ENCODE results near the gene IRF9. TPM values are rescaled to one million over a fixed set of nuclear protein-coding genes. Genes with fewer than 3 reads are reported as not detected.

The IRF9 gene
- total and polyA plus RNA-seq, 7 donors, result 46.2 to 115 (median 55.6) TPM

Small RNAs within 50 kb of the gene (small RNA-seq; reads per million reads assigned to genes)
- 0 reads per million in 3 donors for gene AL136295.4
- 0 reads per million in 3 donors for gene CHMP4A
- 0 reads per million in 3 donors for gene IPO4
- 0 reads per million in 3 donors for gene IRF9
- gene MDP1, result 0 to 0.06 (median 0) reads per million in 3 donors
- gene RNA5SP383, result 0.36 to 1.3 (median 0.51) reads per million in 3 donors

Other genes starting within 250 kb of the IRF9 start
Only the 30 nearest of the 32 such genes appear.
- 10 to 100 TPM in 3 of 4 donors, 1 to 10 TPM in 1; 8.0 to 20.0 (median 17.6) TPM for gene DHRS4L2, start 172.3 kb upstream of the IRF9 start, total RNA-seq
- gene DHRS4L2, start 172.3 kb upstream of the IRF9 start, polyA plus RNA-seq, result 10 to 100 TPM; 57.1 to 62.7 (median 57.6) TPM
- 1 to 10 TPM in 2 of 4 donors, under 1 TPM in 2; 0.14 to 3.3 (median 0.62) TPM for gene CARMIL3, start 109.3 kb upstream of the IRF9 start, total RNA-seq
- gene CARMIL3, start 109.3 kb upstream of the IRF9 start, polyA plus RNA-seq, result 1 to 10 TPM in 1 of 3 donors, under 1 TPM in 2; under 0.01 to 1.7 (median 0.23) TPM
- 1 to 10 TPM in 3 of 4 donors, not detected in 1; 1.8 to 3.3 (median 2.9) TPM for gene CPNE6, start 89.7 kb upstream of the IRF9 start, total RNA-seq
- under 1 TPM in 1 of 3 donors, not detected in 2; 0.42 TPM for gene CPNE6, start 89.7 kb upstream of the IRF9 start, polyA plus RNA-seq
- gene PCK2, start 67.0 kb upstream of the IRF9 start, total RNA-seq, result 10 to 100 TPM in 2 of 4 donors, 1 to 10 TPM in 2; 7.1 to 12.2 (median 9.2) TPM
- gene PCK2, start 67.0 kb upstream of the IRF9 start, polyA plus RNA-seq, result 100 to 1,000 TPM in 1 of 3 donors, 10 to 100 TPM in 2; 66.1 to 109 (median 99.5) TPM
- 10 to 100 TPM; 37.7 to 82.9 (median 54.8) TPM for gene DCAF11, start 46.5 kb upstream of the IRF9 start, total RNA-seq
- 10 to 100 TPM; 70.9 to 79.8 (median 75.1) TPM for gene DCAF11, start 46.5 kb upstream of the IRF9 start, polyA plus RNA-seq
- gene NRL, start 46.3 kb upstream of the IRF9 start, total RNA-seq, result 1 to 10 TPM in 2 of 4 donors, under 1 TPM in 2; 0.71 to 2.2 (median 1.4) TPM
- gene NRL, start 46.3 kb upstream of the IRF9 start, polyA plus RNA-seq, result 1 to 10 TPM; 1.2 to 2.9 (median 1.8) TPM
- under 1 TPM in 1 of 4 donors, not detected in 3; 0.33 TPM for gene FITM1, start 30.6 kb upstream of the IRF9 start, total RNA-seq
- 1 to 10 TPM in 1 of 3 donors, not detected in 2; 1.8 TPM for gene FITM1, start 30.6 kb upstream of the IRF9 start, polyA plus RNA-seq
- gene PSME1, start 25.1 kb upstream of the IRF9 start, total RNA-seq, result 100 to 1,000 TPM; 129 to 186 (median 152) TPM
- 100 to 1,000 TPM; 309 to 438 (median 416) TPM for gene PSME1, start 25.1 kb upstream of the IRF9 start, polyA plus RNA-seq
- 10 to 100 TPM in 3 of 4 donors, 1 to 10 TPM in 1; 5.0 to 20.9 (median 12.9) TPM for gene EMC9, start 19.7 kb upstream of the IRF9 start, total RNA-seq
- gene EMC9, start 19.7 kb upstream of the IRF9 start, polyA plus RNA-seq, result 10 to 100 TPM; 20.6 to 37.2 (median 30.8) TPM
- 10 to 100 TPM; 26.2 to 43.5 (median 34.5) TPM for gene PSME2, start 14.7 kb upstream of the IRF9 start, total RNA-seq
- gene PSME2, start 14.7 kb upstream of the IRF9 start, polyA plus RNA-seq, result 100 to 1,000 TPM; 228 to 485 (median 356) TPM
- 10 to 100 TPM; 20.2 to 38.4 (median 29.7) TPM for gene RNF31, start 13.8 kb upstream of the IRF9 start, total RNA-seq
- gene RNF31, start 13.8 kb upstream of the IRF9 start, polyA plus RNA-seq, result 10 to 100 TPM; 13.6 to 57.8 (median 37.8) TPM
- 10 to 100 TPM in 2 of 4 donors, 1 to 10 TPM in 2; 4.6 to 24.1 (median 8.3) TPM for gene REC8, start 10.8 kb downstream of the IRF9 start, total RNA-seq
- gene REC8, start 10.8 kb downstream of the IRF9 start, polyA plus RNA-seq, result 10 to 100 TPM in 1 of 3 donors, 1 to 10 TPM in 2; 1.8 to 21.7 (median 2.5) TPM
- gene IPO4, start 27.6 kb downstream of the IRF9 start, total RNA-seq, result 10 to 100 TPM; 11.0 to 37.1 (median 13.2) TPM
- 10 to 100 TPM in 1 of 3 donors, 1 to 10 TPM in 2; 3.0 to 24.4 (median 5.4) TPM for gene IPO4, start 27.6 kb downstream of the IRF9 start, polyA plus RNA-seq
- 10 to 100 TPM; 29.6 to 36.9 (median 34.7) TPM for gene TM9SF1, start 34.2 kb downstream of the IRF9 start, total RNA-seq
- gene TM9SF1, start 34.2 kb downstream of the IRF9 start, polyA plus RNA-seq, result 10 to 100 TPM in 2 of 3 donors, 1 to 10 TPM in 1; 7.9 to 37.2 (median 10.8) TPM
- under 1 TPM in 1 of 4 donors, not detected in 3; 0.66 TPM for gene TSSK4, start 44.4 kb downstream of the IRF9 start, total RNA-seq
- gene TSSK4, start 44.4 kb downstream of the IRF9 start, polyA plus RNA-seq, result under 1 TPM in 1 of 3 donors, not detected in 2; 0.22 TPM
- 100 to 1,000 TPM in 2 of 4 donors, 10 to 100 TPM in 2; 65.6 to 149 (median 102) TPM for gene CHMP4A, start 52.2 kb downstream of the IRF9 start, total RNA-seq
- gene CHMP4A, start 52.2 kb downstream of the IRF9 start, polyA plus RNA-seq, result 100 to 1,000 TPM in 2 of 3 donors, 10 to 100 TPM in 1; 81.6 to 116 (median 109) TPM
- gene MDP1, start 54.8 kb downstream of the IRF9 start, total RNA-seq, result 10 to 100 TPM; 22.4 to 31.7 (median 26.5) TPM
- 10 to 100 TPM; 15.1 to 34.2 (median 28.8) TPM for gene MDP1, start 54.8 kb downstream of the IRF9 start, polyA plus RNA-seq
- gene NEDD8, start 71.1 kb downstream of the IRF9 start, total RNA-seq, result 100 to 1,000 TPM; 104 to 217 (median 189) TPM
- gene NEDD8, start 71.1 kb downstream of the IRF9 start, polyA plus RNA-seq, result 100 to 1,000 TPM; 204 to 243 (median 221) TPM
- gene GMPR2, start 71.7 kb downstream of the IRF9 start, total RNA-seq, result 10 to 100 TPM; 44.3 to 63.9 (median 48.3) TPM
- 10 to 100 TPM; 56.5 to 97.1 (median 58.9) TPM for gene GMPR2, start 71.7 kb downstream of the IRF9 start, polyA plus RNA-seq
- gene TINF2, start 81.4 kb downstream of the IRF9 start, total RNA-seq, result 10 to 100 TPM; 36.6 to 55.3 (median 50.1) TPM
- 10 to 100 TPM; 41.4 to 54.1 (median 43.5) TPM for gene TINF2, start 81.4 kb downstream of the IRF9 start, polyA plus RNA-seq
- 1 to 10 TPM in 2 of 4 donors, under 1 TPM in 1, not detected in 1; 0.33 to 1.1 (median 1.1) TPM for gene TGM1, start 101.9 kb downstream of the IRF9 start, total RNA-seq
- gene TGM1, start 101.9 kb downstream of the IRF9 start, polyA plus RNA-seq, result 1 to 10 TPM in 1 of 3 donors, under 1 TPM in 2; 0.60 to 2.7 (median 0.69) TPM
- 10 to 100 TPM; 14.0 to 25.2 (median 20.0) TPM for gene RABGGTA, start 110.3 kb downstream of the IRF9 start, total RNA-seq
- 10 to 100 TPM; 27.3 to 32.4 (median 31.9) TPM for gene RABGGTA, start 110.3 kb downstream of the IRF9 start, polyA plus RNA-seq
- 10 to 100 TPM; 13.9 to 34.6 (median 29.3) TPM for gene DHRS1, start 138.5 kb downstream of the IRF9 start, total RNA-seq
- gene DHRS1, start 138.5 kb downstream of the IRF9 start, polyA plus RNA-seq, result 10 to 100 TPM; 39.6 to 56.6 (median 40.8) TPM
- 10 to 100 TPM; 12.8 to 16.8 (median 14.9) TPM for gene NOP9, start 138.6 kb downstream of the IRF9 start, total RNA-seq
- gene NOP9, start 138.6 kb downstream of the IRF9 start, polyA plus RNA-seq, result 10 to 100 TPM in 2 of 3 donors, 1 to 10 TPM in 1; 7.8 to 29.0 (median 11.3) TPM
- 1 to 10 TPM; 4.7 to 9.5 (median 8.0) TPM for gene CIDEB, start 146.7 kb downstream of the IRF9 start, total RNA-seq
- 1 to 10 TPM; 7.2 to 8.6 (median 7.2) TPM for gene CIDEB, start 146.7 kb downstream of the IRF9 start, polyA plus RNA-seq
- gene LTB4R2, start 148.9 kb downstream of the IRF9 start, total RNA-seq, result 1 to 10 TPM; 2.5 to 5.5 (median 4.3) TPM
- gene LTB4R2, start 148.9 kb downstream of the IRF9 start, polyA plus RNA-seq, result 1 to 10 TPM in 1 of 3 donors, under 1 TPM in 1, not detected in 1; under 0.01 to 3.9 TPM
- 1 to 10 TPM; 2.1 to 4.2 (median 2.9) TPM for gene LTB4R, start 150.2 kb downstream of the IRF9 start, total RNA-seq
- 1 to 10 TPM in 2 of 3 donors, under 1 TPM in 1; 0.60 to 9.8 (median 2.1) TPM for gene LTB4R, start 150.2 kb downstream of the IRF9 start, polyA plus RNA-seq
- 10 to 100 TPM in 3 of 4 donors, 1 to 10 TPM in 1; 8.1 to 36.0 (median 17.7) TPM for gene ADCY4, start 173.8 kb downstream of the IRF9 start, total RNA-seq
- 10 to 100 TPM in 1 of 3 donors, 1 to 10 TPM in 2; 1.4 to 16.5 (median 2.4) TPM for gene ADCY4, start 173.8 kb downstream of the IRF9 start, polyA plus RNA-seq
- gene RIPK3, start 178.7 kb downstream of the IRF9 start, total RNA-seq, result 10 to 100 TPM in 1 of 4 donors, 1 to 10 TPM in 3; 2.6 to 12.5 (median 3.7) TPM
- 10 to 100 TPM; 28.8 to 66.4 (median 43.5) TPM for gene RIPK3, start 178.7 kb downstream of the IRF9 start, polyA plus RNA-seq
- 100 to 1,000 TPM in 1 of 4 donors, 10 to 100 TPM in 3; 29.6 to 120 (median 67.3) TPM for gene NFATC4, start 206.9 kb downstream of the IRF9 start, total RNA-seq
- gene NFATC4, start 206.9 kb downstream of the IRF9 start, polyA plus RNA-seq, result 10 to 100 TPM; 10.4 to 45.1 (median 15.6) TPM

All from sigmoid colon (tissue), 7 donors.